Ishikawa (cell line): ENCODE results near the gene COIL.

Source experiments
- CEBPB ChIP-seq: IDR thresholded peaks from 2 replicates; pipeline ENCODE4 v1.6.1; 2012
- CREB1 ChIP-seq: IDR thresholded peaks from 2 replicates; pipeline ENCODE4 v1.6.1; 2012; ENCODE audit warnings: low read depth
- TAF1 ChIP-seq: IDR thresholded peaks from 2 replicates; pipeline ENCODE4 v1.6.1; 2012; ENCODE audit warnings: low read depth, mild to moderate bottlenecking

DNA sequence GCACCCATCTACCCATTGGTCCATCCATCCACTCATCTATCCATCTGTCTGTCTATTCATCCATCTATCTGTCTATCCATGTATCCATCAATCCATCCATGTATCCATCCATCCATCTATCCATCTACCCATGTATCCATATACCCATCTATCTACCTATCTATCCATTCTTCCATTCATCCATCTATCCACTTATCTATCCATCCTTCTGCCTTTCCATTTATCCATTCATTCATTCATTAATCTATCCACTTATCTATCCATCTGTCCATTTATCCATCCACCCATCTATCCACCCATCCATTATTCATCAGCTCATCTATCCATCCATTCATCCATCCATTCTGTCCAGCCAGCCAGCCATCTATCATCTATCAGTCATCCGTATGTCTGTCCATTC lies 68.5 kb downstream of the COIL start:
- TF ChIP-seq CEBPB (no peak), TAF1 (no peak), CREB1 (no peak)
